Measurements from ENCODE around the gene PORCN. TPM values are rescaled to one million over a fixed set of nuclear protein-coding genes. Genes with fewer than 3 reads are reported as not detected.

The PORCN gene
- 10 to 100 TPM in 3 of 6 donors, 1 to 10 TPM in 3; 1.5 to 12.2 (median 9.0) TPM for polyA plus RNA-seq (ENCODE audit: low read depth in 6 of 6)

- Mint-ChIP-seq H3K9me3 (no peaks in the 10 kb centered on the region), H3K4me3 (peak within 1 kb of the TSS; percentile 87 to 95 (median 94)), H3K27ac (peak within 1 kb of the TSS; percentile 90 to 98 (median 96)), H3K4me1 (peaks cover 17 to 25% (median 17%) of the 10 kb centered on the region in 3 donors), H3K36me3 (no peaks in the 10 kb centered on the region), H3K27me3 (peaks cover 0 to 9% (median 0%) of the 10 kb centered on the region in 3 donors)
- DNase-seq (peak; percentile 74), ATAC-seq (ENCODE audit: low read depth in 2 of 2) (peak; percentile 87 to 89)
Measured at GRCh38 chrX:48508400-48509244, at the start of gene PORCN. Gene PORCN, plus strand, starts transcription at chrX:48508992. Its CDS starts 829 bp downstream, at chrX:48509821.

DNA sequence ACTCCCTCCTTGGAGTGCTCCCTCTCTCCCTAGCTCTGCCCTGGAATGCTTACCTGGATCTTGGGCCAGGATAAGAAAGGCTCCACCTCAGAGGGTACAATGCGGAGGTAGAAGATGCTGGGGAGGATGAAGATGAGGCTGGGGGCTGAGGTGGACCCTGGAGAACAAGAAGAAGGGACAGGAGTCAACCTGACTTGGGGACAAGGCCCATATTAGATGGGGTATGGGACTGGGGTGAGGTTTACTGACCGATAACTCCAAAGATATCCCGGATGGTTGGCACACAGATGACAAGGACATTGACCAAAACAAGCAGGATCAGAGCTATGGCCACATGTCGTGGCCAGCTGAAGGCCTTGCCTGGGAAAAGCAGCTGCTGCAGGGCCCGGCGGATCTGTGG is 49.3 kb upstream of the PORCN start:
- Mint-ChIP-seq H3K4me1 (peaks cover 0 to 6% (median 2%) of the 10 kb centered on the region in 3 donors), H3K4me3 (no peak overlapping the region), H3K36me3 (peaks cover 0 to 15% of the 10 kb centered on the region in 2 donors), H3K27ac (peak overlapping the region in 1 of 6 donors; percentile 75), H3K9me3 (peaks cover 0 to 1% (median 0%) of the 10 kb centered on the region in 7 donors), H3K27me3 (no peaks in the 10 kb centered on the region)
- DNase-seq (no peak), ATAC-seq (ENCODE audit: low read depth in 2 of 2) (no peak)

GRCh38 chrX:48460031-48460430 is 48.8 kb upstream of the PORCN start:
- H3K27me3 Mint-ChIP-seq = no peaks in the 10 kb centered on the region
- peak overlapping the region in 2 of 6 donors; percentile 57 to 90 for H3K27ac Mint-ChIP-seq
- ATAC-seq (ENCODE audit: low read depth in 2 of 2) (no peak), DNase-seq (no peak)
- peaks cover 0 to 1% (median 0%) of the 10 kb centered on the region in 7 donors for H3K9me3 Mint-ChIP-seq
- peaks cover 0 to 6% (median 2%) of the 10 kb centered on the region in 3 donors for H3K4me1 Mint-ChIP-seq
- H3K4me3 Mint-ChIP-seq = peak overlapping the region in 1 of 8 donors; percentile 8
- H3K36me3 Mint-ChIP-seq = peaks cover 0 to 15% of the 10 kb centered on the region in 2 donors

GRCh38 chrX:48460606-48461005 is 48.2 kb upstream of the PORCN start:
- no peak for ATAC-seq (ENCODE audit: low read depth in 2 of 2)
- H3K27me3 Mint-ChIP-seq = no peaks in the 10 kb centered on the region
- DNase-seq = no peak
- no peak overlapping the region for H3K27ac Mint-ChIP-seq
- no peak overlapping the region for H3K4me3 Mint-ChIP-seq
- peaks cover 0 to 1% (median 0%) of the 10 kb centered on the region in 7 donors for H3K9me3 Mint-ChIP-seq
- peaks cover 0 to 15% of the 10 kb centered on the region in 2 donors for H3K36me3 Mint-ChIP-seq
- peaks cover 0 to 6% (median 2%) of the 10 kb centered on the region in 3 donors for H3K4me1 Mint-ChIP-seq

DNA sequence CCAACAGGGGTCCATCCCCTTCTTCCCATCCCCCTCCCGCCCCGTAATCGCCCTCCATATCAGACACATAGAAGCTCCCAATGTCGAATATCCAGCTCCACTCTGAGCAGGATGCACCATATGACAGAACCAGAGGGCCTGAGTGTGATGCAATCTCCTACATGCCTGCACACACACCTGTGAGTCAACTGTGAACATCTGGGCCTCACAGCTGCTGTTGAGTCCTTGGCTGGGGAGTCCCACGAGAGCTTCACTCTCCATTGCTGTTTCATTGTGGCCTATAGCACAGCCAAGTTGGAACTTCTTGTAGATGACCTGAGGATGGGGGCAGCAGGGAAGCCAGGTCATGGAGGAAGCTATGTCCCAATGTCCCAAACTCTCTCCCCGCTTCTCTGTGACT is 47.0 kb upstream of the PORCN start:
- peaks cover 0 to 1% (median 0%) of the 10 kb centered on the region in 7 donors for H3K9me3 Mint-ChIP-seq
- no peak overlapping the region for H3K4me3 Mint-ChIP-seq
- peaks cover 0 to 10% (median 3%) of the 10 kb centered on the region in 3 donors for H3K4me1 Mint-ChIP-seq
- H3K27ac Mint-ChIP-seq = no peak overlapping the region
- no peak for DNase-seq
- peaks cover 0 to 15% of the 10 kb centered on the region in 2 donors for H3K36me3 Mint-ChIP-seq
- ATAC-seq (ENCODE audit: low read depth in 2 of 2) = no peak
- no peaks in the 10 kb centered on the region for H3K27me3 Mint-ChIP-seq

DNA sequence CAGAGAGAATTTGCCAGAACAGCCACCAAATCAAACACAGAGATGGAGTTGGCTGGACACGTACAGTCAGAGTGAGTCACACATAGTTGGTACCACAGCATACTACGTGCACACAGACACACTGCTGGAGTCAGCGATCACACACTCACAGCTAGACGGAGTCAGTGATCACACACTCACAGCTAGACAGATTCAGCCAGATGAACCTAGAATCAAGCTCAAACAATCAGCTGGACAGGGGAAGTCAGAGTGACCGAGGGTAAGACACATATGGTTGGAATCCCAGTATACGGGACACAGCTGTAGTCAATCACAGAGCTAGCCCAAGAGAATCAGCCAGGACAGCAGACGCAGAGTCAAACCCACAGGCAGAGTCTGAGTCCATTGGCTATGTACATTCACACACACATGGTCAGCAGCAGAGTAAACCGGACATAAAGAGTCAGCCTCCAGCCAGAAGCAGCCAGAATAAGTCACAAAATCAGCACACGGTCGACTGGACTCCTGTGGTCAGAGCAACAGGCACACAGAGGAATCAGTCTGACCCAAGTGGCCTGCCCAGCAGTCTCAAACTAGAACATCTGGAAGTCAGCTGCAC is 43.4 kb upstream of the PORCN start:
- DNase-seq (no peak), ATAC-seq (ENCODE audit: low read depth in 2 of 2) (no peak)
- peak overlapping the region in 1 of 8 donors; percentile 47 for H3K4me3 Mint-ChIP-seq
- H3K36me3 Mint-ChIP-seq = peaks cover 0 to 7% of the 10 kb centered on the region in 2 donors
- H3K9me3 Mint-ChIP-seq = peaks cover 0 to 3% (median 0%) of the 10 kb centered on the region in 7 donors
- no peaks in the 10 kb centered on the region for H3K27me3 Mint-ChIP-seq
- H3K4me1 Mint-ChIP-seq = peaks cover 16 to 34% (median 29%) of the 10 kb centered on the region in 3 donors
- peak overlapping the region in 1 of 6 donors; percentile 73 for H3K27ac Mint-ChIP-seq

- H3K27me3 Mint-ChIP-seq = no peaks in the 10 kb centered on the region
- H3K27ac Mint-ChIP-seq = no peak overlapping the region
- DNase-seq (no peak), ATAC-seq (ENCODE audit: low read depth in 2 of 2) (no peak)
- H3K4me3 Mint-ChIP-seq = peak overlapping the region in 1 of 8 donors; percentile 89
- peaks cover 0 to 2% (median 0%) of the 10 kb centered on the region in 7 donors for H3K9me3 Mint-ChIP-seq
- H3K4me1 Mint-ChIP-seq = peaks cover 16 to 34% (median 29%) of the 10 kb centered on the region in 3 donors
- H3K36me3 Mint-ChIP-seq = no peaks in the 10 kb centered on the region
Measured at GRCh38 chrX:48466696-48467095, 42.1 kb upstream of the PORCN start.

DNA sequence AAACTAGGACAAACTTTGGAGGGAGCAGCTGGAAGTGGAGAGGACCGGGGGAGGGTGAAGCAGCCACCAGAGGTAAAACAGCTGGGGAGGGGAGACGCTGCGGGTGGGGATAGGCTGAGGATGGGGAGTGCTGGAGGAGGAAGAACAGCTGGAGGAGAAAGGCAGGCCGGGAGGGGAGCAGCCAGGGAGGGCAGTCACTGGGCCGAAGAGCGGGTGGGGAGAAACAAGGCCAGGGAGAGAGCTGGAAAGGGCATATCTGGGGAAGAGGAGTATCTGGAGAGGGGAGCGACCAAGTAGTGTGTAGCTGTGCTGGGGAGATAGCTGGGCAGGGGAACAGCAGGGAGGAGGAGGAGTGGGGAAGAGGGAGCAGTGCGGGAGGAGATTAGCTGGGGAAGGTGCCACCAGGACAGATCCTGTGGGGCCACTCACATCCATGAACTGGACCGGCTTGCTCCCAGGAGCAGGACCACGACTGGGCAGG is 41.5 kb upstream of the PORCN start:
- DNase-seq (no peak), ATAC-seq (ENCODE audit: low read depth in 2 of 2) (no peak)
- Mint-ChIP-seq H3K9me3 (peaks cover 0 to 2% (median 0%) of the 10 kb centered on the region in 7 donors), H3K4me3 (peak overlapping the region in 3 of 8 donors; percentile 30 to 89 (median 61)), H3K27ac (peak overlapping the region in 1 of 6 donors; percentile 79), H3K4me1 (peaks cover 16 to 34% (median 29%) of the 10 kb centered on the region in 3 donors), H3K27me3 (no peaks in the 10 kb centered on the region), H3K36me3 (no peaks in the 10 kb centered on the region)

- no peaks in the 10 kb centered on the region for H3K36me3 Mint-ChIP-seq
Measured at GRCh38 chrX:48468247-48468671, 40.5 kb upstream of the PORCN start.

DNA sequence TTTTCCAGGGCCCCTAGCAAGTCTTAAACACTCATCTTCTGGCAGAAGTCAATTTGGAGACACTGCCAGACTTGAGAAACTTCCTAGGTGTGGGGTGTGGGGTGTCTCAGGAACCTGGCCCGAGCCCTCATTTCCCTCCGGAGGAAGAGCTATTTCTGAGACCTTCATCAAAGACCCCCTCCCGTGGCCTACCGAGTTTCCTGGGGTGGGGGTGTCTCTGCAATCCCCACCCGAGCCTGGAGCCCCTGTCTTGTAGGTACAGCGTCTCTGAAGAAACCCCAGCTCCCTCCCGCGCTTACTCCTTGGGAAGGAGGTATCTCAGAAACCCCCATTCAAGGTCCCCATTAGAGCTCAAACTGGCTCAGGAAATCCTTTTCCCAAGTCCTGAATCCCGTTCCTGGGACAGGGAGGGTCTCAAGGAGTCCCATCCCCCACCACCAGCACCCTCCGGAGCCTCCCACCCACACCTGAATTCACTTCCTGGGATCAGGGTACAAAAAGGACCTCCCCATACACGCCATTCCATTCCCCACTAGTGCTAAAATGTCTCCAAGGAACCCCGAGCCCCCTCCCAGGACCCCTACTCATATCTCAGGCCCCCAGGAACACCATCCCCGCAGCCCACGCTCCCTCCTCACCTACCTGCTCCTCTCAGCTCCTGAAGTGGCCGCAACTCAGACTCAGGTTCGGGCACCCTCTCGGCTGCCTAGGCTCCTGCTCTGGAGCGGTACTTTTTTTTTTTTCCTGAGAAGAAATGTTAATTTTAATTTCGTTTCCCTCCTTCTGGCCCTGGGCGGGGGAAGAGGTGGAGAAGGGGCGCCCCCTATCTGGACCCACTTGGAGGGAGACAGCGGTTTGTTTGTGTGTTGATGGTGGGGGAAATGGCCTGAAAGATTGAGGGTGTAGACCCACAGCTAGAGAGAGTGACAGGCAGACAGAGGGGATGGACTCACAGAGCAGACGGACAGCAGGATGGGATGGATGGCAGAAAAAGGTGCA is 39.8 kb upstream of the PORCN start:
- peak overlapping the region; percentile 84 to 95 (median 90) for H3K4me3 Mint-ChIP-seq
- DNase-seq = no peak
- peak overlapping the region in 5 of 6 donors; percentile 65 to 97 (median 80) for H3K27ac Mint-ChIP-seq
- H3K27me3 Mint-ChIP-seq = no peaks in the 10 kb centered on the region
- peak; percentile 59 to 61 for ATAC-seq (ENCODE audit: low read depth in 2 of 2)
- H3K4me1 Mint-ChIP-seq = peaks cover 16 to 34% (median 29%) of the 10 kb centered on the region in 3 donors
- H3K9me3 Mint-ChIP-seq = peaks cover 0 to 4% (median 0%) of the 10 kb centered on the region in 7 donors
- H3K36me3 Mint-ChIP-seq = no peaks in the 10 kb centered on the region

More at GRCh38 chrX:48468247-48468671, 40.5 kb upstream of the PORCN start:
- Mint-ChIP-seq H3K9me3 (peaks cover 0 to 4% (median 0%) of the 10 kb centered on the region in 7 donors), H3K27ac (peak overlapping the region in 4 of 6 donors; percentile 44 to 79 (median 60)), H3K27me3 (no peaks in the 10 kb centered on the region), H3K4me3 (peak overlapping the region; percentile 84 to 95 (median 90)), H3K4me1 (peaks cover 16 to 34% (median 29%) of the 10 kb centered on the region in 3 donors)
- DNase-seq (no peak), ATAC-seq (ENCODE audit: low read depth in 2 of 2) (peak in 1 of 2 donors; percentile 60)

GRCh38 chrX:48470110-48470832 is 38.5 kb upstream of the PORCN start, which contains the start of gene SLC38A5:
Gene SLC38A5, minus strand, starts transcription at chrX:48470260. Its CDS starts 2,336 bp downstream, at chrX:48467924.
- H3K4me3 Mint-ChIP-seq = peak within 1 kb of the TSS; percentile 84 to 95 (median 90)
- no peaks in the 10 kb centered on the region for H3K36me3 Mint-ChIP-seq
- DNase-seq (no peak), ATAC-seq (ENCODE audit: low read depth in 2 of 2) (no peak)
- peaks cover 19 to 34% (median 34%) of the 10 kb centered on the region in 3 donors for H3K4me1 Mint-ChIP-seq
- peaks cover 0 to 4% (median 0%) of the 10 kb centered on the region in 7 donors for H3K9me3 Mint-ChIP-seq
- H3K27ac Mint-ChIP-seq = peak within 1 kb of the TSS in 4 of 6 donors; percentile 79 to 97 (median 86)
- H3K27me3 Mint-ChIP-seq = no peaks in the 10 kb centered on the region

GRCh38 chrX:48470833-48471118 is 38.0 kb upstream of the PORCN start:
- no peaks in the 10 kb centered on the region for H3K27me3 Mint-ChIP-seq
- no peaks in the 10 kb centered on the region for H3K36me3 Mint-ChIP-seq
- no peak for ATAC-seq (ENCODE audit: low read depth in 2 of 2)
- H3K27ac Mint-ChIP-seq = no peak overlapping the region
- DNase-seq = no peak
- H3K4me3 Mint-ChIP-seq = peak overlapping the region in 1 of 8 donors; percentile 80
- H3K9me3 Mint-ChIP-seq = peaks cover 0 to 4% (median 0%) of the 10 kb centered on the region in 7 donors
- H3K4me1 Mint-ChIP-seq = peaks cover 21 to 37% (median 34%) of the 10 kb centered on the region in 3 donors

All from naive B cell (primary cell).